Measurements from ENCODE around the gene SPSB1.
"Not testable (repeated sequence)": the region's sequence is repeated elsewhere in the genome, so short reads cannot be mapped to it uniquely, and the experiment has no call there.

The SPSB1 gene

GRCh38 chr1:9299571-9300541 is 7.2 kb downstream of the SPSB1 start:
- not testable (repeated sequence) for DNase-seq (ENCODE audit: low read depth in 2 of 3, low spot score in 2 of 3)

GRCh38 chr1:9300573-9300972 is 7.9 kb downstream of the SPSB1 start:
- no peak for DNase-seq (ENCODE audit: low read depth in 2 of 3, low spot score in 2 of 3)

- DNase-seq (ENCODE audit: low read depth in 2 of 3, low spot score in 2 of 3), result no peak
Observed at GRCh38 chr1:9302745-9303524, 10.2 kb downstream of the SPSB1 start.

DNA sequence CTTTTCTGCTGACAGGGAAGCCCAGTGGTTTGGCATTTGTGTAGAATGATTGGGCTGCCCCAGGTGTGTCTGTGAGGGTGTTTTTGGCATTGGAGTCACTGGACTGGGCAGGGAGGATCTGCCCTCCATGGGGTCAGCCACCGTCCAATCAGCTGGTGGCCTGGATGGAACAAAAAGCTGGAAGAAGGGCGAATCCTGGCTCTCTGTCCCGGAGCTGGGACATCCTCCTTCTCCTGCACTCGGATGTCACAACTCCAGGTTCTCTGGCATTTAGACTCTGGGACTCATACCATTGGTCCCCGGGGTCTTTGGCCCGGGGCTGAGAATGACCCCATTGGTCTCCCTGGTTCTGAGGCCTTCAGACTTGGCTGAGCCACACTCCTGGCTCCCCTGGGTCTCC is 11.2 kb downstream of the SPSB1 start:
- DNase-seq (ENCODE audit: low read depth in 2 of 3, low spot score in 2 of 3), result no peak

DNA sequence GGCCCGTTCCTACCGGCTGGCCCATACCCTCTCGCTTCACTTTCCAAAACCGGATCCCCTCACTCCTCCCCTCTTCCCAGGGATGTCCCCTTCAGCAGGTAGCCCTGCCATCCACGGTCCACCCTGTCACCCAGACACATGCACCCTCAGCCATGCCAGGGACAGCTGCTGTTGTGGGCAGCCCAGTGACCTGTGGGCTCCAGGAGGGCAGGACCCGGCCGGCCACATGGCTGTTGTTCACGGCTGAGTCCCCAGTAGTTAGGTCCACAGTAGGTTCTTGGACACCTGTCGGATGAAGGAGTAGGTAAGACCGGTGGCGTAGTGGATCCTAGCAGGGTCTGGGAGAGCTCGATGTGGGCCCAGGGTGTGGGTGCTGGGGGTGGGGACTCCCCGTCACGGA is 12.5 kb downstream of the SPSB1 start:
- DNase-seq (ENCODE audit: low read depth in 2 of 3, low spot score in 2 of 3), result no peak

DNA sequence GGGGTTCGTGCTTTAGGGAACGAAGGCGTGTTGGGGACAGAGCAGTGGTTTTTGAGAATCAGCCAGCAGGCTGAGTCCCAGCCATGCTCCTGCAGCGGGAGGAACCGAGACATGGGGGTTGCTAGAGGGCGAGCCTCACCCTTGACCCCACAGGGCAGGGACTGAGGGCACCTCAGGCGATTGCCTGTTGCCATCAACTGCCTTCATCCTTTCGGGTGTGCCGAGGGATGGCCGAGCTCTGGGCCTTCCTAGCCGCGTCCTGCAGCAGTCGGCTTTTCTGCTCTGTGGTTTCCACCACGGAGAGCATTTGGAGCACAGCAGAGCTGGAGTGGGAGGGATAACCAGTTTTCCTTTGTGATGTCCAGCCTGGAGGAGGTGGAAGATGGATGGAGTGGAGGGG is 13.3 kb downstream of the SPSB1 start:
- DNase-seq (ENCODE audit: low read depth in 2 of 3, low spot score in 2 of 3), result no peak

- DNase-seq (ENCODE audit: low read depth in 2 of 3, low spot score in 2 of 3), result no peak
Observed at GRCh38 chr1:9307303-9307702, 14.6 kb downstream of the SPSB1 start.

- DNase-seq (ENCODE audit: low read depth in 2 of 3, low spot score in 2 of 3), result no peak
Observed at GRCh38 chr1:9308236-9308785, 15.6 kb downstream of the SPSB1 start.

- no peak for DNase-seq (ENCODE audit: low read depth in 2 of 3, low spot score in 2 of 3)
Observed at GRCh38 chr1:9309080-9309479, 16.4 kb downstream of the SPSB1 start.

GRCh38 chr1:9309991-9310390 is 17.3 kb downstream of the SPSB1 start:
- DNase-seq (ENCODE audit: low read depth in 2 of 3, low spot score in 2 of 3), result no peak

GRCh38 chr1:9311029-9311428 is 18.3 kb downstream of the SPSB1 start:
- no peak for DNase-seq (ENCODE audit: low read depth in 2 of 3, low spot score in 2 of 3)

- DNase-seq (ENCODE audit: low read depth in 2 of 3, low spot score in 2 of 3), result no peak
Observed at GRCh38 chr1:9311479-9311878, 18.8 kb downstream of the SPSB1 start.

DNA sequence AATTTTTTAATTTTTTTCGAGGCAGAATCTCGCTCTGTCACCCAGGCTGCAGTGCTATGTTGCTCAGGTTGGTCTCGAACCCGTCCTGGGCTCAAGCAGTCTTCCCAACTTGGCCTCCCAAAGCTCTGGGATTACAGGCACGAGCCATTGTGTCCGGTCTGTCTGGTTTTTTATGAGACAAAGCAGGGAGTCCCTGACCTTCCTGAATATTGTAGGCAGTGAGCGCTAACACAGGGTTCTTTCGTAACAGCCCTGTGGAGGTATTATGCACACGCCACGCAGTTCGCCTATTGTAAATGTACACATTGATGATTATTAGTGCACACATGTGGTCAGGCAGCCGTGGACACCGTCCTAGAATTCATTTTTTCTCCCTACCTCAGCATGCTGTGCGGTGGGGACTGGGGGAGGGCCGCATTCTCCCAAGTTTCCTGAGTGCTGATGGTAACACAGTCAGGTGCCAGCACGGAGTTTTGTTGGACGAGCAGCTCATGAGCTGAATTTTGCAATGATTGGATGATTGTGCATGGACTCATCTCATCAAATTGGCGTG is 19.6 kb downstream of the SPSB1 start:
- no peak for DNase-seq (ENCODE audit: low read depth in 2 of 3, low spot score in 2 of 3)

DNA sequence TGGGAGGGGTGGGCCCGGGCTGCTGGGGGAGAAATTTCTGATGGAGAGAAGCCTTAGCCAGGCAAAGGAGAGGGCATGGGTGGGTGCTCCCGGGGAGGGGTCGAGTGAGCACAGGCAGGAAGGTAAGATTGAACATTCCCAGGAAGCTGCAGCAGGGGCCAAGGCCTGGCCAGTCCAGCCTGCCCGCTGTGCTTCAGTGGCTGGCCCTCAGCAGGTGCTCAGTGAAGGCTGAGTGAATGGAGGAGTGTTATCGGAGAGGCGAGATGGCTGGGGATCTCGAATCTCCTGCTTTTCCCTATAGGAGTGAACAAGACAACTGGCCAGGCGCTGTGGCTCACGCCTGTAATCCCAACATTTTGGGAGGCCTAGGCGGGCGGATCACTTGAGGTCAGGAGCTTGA is 20.9 kb downstream of the SPSB1 start:
- no peak for DNase-seq (ENCODE audit: low read depth in 2 of 3, low spot score in 2 of 3)

DNA sequence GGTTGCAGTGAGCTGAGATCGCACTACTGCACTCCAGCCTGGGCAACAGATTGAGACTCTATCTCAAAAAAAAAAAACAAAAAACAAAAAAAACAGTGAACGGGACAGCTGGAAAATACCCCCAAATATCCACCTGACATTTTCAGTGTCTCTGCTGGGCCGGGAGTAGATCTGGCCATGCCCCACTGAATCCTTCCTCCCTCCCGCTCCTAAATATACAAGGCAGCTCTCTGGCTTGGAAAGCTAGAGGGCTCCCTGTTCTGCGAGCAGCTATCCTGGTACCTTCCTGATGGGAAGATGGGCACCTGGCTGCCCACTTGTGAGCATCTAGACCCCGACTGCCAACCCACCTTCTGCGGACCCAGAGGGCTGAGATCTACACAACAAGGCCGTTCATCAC is 21.4 kb downstream of the SPSB1 start:
- DNase-seq (ENCODE audit: low read depth in 2 of 3, low spot score in 2 of 3), result no peak

GRCh38 chr1:9314711-9315379 is 22.2 kb downstream of the SPSB1 start:
- DNase-seq (ENCODE audit: low read depth in 2 of 3, low spot score in 2 of 3), result no peak

GRCh38 chr1:9315411-9316079 is 22.9 kb downstream of the SPSB1 start:
- peak; percentile 29 to 48 (median 32) for DNase-seq (ENCODE audit: low read depth in 2 of 3, low spot score in 2 of 3)

DNA sequence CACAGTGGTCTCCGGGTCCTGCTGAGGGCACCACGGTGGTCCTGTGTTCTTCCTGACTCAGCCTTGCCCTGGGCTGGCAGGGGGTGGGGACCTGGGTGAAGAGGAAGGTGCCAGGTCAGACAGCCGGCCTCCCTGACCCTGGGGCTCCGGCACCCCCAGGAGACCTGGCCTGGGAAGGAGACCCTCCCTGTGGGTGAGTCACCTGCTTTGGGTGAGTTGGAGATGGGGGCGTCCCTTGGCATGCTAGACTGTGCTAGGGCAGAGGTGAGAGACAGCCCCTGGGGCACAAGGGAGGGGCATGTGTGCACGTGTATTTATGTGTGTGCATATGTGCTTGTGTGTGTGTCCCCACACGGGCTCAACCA is 23.4 kb downstream of the SPSB1 start:
- DNase-seq (ENCODE audit: low read depth in 2 of 3, low spot score in 2 of 3), result no peak

GRCh38 chr1:9316512-9316911 is 23.8 kb downstream of the SPSB1 start:
- DNase-seq (ENCODE audit: low read depth in 2 of 3, low spot score in 2 of 3), result no peak

GRCh38 chr1:9317072-9317471 is 24.4 kb downstream of the SPSB1 start:
- DNase-seq (ENCODE audit: low read depth in 2 of 3, low spot score in 2 of 3), result no peak
